Thyroid gland (tissue), 4 donors: ENCODE data around the gene TTC1. TPM values are rescaled to one million over a fixed set of nuclear protein-coding genes. Genes with fewer than 3 reads are reported as not detected.

ENCODE experiments used
- DNase-seq, 2 donors: peaks; one replicate each; pipeline ENCODE4 v3.0.0-alpha.2; 2019
- H3K27ac ChIP-seq, 3 donors: fragments of 200-600 bp; sonication (generic); 1 replicate in 2 of 3; 2 replicates in 1 of 3; pipeline ENCODE4 v1.5.1; 2016 to 2019; ENCODE audit warnings: mild to moderate bottlenecking in 1 of 3, moderate library complexity in 1 of 3
- H3K27me3 ChIP-seq: fragments of 200-600 bp; sonication (generic); one replicate; pipeline ENCODE4 v1.5.1; 2019
- H3K36me3 ChIP-seq, 2 donors: fragments of 200-600 bp; sonication (generic); one replicate each; pipeline ENCODE4 v1.5.1; 2016 to 2019
- H3K4me1 ChIP-seq, 2 donors: fragments of 200-600 bp; sonication (generic); one replicate each; pipeline ENCODE4 v1.5.1; 2017 to 2019
- H3K4me3 ChIP-seq, 3 donors: fragments of 200-600 bp; sonication (generic); replicated peaks in 1 of 3; 1 replicate in 2 of 3; 2 replicates in 1 of 3; pipeline ENCODE4 v1.5.1; 2016; ENCODE audit warnings: mild to moderate bottlenecking in 1 of 3
- H3K9me3 ChIP-seq: fragments of 200-600 bp; sonication (generic); one replicate; pipeline ENCODE4 v1.5.1; 2017
- POLR2A ChIP-seq, 2 donors: fragments of 450-650 bp; IDR thresholded peaks; one replicate each; pipeline ENCODE4 v1.6.1; 2017; ENCODE audit warnings: antibody characterized with exemption in 2 of 2, mild to moderate bottlenecking in 2 of 2, moderate library complexity in 1 of 2
- whole genome bisulfite sequencing, 2 donors: methylation state at CpG; one replicate each; pipeline ENCODE4 v1.1.5; 2017; 5-methylcytosine and 5-hydroxymethylcytosine counted together
- intact Hi-C: fragments of 100-400 bp; cut with DNase I; formaldehyde crosslinking; loops from one replicate; pipeline ENCODE4 v1.15.1; 2023
- total RNA-seq, 4 donors: library from RNA; depleted of rRNA; stranded (reverse); fragments of >200 nt; gene quantifications; one replicate each; pipeline ENCODE4 v1.2.3, GENCODE V29; 2016
- TF ChIP-seq, protein P1 (sequence below), 6 experiments: fragments of 200-600 bp in 3 of 6; fragments of 450-650 bp in 3 of 6; sonication (generic) in 3 of 6; IDR thresholded peaks; one replicate each; pipeline ENCODE4 v1.5.1; 2016 to 2019; ENCODE audit warnings: antibody characterized with exemption in 6 of 6, mild to moderate bottlenecking in 2 of 6, inconsistent platforms in 1 of 6, moderate library complexity in 1 of 6

The TTC1 gene
- total RNA-seq, 4 donors from 2014 or later = 22.3 to 47.1 (median 36.5) TPM

DNA sequence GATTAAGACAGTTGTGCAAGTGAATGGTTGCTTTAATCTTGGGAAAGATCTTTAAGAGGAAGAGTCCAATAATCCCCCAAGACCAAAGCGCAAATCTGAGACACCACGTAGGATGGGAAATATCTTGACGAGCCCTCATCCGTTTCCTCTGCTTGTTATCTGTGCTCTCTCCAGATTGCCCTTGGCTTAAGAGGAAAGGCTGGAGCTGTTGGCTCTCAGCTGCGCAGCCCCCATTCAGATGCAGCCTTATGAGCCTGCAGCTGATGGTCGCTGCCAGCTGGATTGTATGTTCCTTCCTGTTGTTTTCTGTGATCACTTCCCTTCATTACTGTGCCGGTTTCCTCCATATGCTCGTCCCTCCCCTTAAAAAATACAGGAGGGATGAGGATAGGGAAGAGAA lies 62.6 kb downstream of the TTC1 start:
- H3K4me1 ChIP-seq = peaks cover 0 to 5% of the 10 kb centered on the region in 2 donors
- no peak overlapping the region for H3K27ac ChIP-seq
- WGBS, 2 donors = 48 to 58% methylated on average over 8 of the region's 8 CpGs
- no peak for DNase-seq
- no peaks in the 10 kb centered on the region for H3K9me3 ChIP-seq
- peaks cover 0 to under 1% of the 10 kb centered on the region in 2 donors for H3K36me3 ChIP-seq
- intact Hi-C loops = no loop called here
- H3K27me3 ChIP-seq = no peaks in the 10 kb centered on the region
- H3K4me3 ChIP-seq = no peak overlapping the region
- no peak for TF ChIP-seq POLR2A (IDR thresholded peaks at IDR 0.05)
- TF ChIP-seq, protein P1, sequence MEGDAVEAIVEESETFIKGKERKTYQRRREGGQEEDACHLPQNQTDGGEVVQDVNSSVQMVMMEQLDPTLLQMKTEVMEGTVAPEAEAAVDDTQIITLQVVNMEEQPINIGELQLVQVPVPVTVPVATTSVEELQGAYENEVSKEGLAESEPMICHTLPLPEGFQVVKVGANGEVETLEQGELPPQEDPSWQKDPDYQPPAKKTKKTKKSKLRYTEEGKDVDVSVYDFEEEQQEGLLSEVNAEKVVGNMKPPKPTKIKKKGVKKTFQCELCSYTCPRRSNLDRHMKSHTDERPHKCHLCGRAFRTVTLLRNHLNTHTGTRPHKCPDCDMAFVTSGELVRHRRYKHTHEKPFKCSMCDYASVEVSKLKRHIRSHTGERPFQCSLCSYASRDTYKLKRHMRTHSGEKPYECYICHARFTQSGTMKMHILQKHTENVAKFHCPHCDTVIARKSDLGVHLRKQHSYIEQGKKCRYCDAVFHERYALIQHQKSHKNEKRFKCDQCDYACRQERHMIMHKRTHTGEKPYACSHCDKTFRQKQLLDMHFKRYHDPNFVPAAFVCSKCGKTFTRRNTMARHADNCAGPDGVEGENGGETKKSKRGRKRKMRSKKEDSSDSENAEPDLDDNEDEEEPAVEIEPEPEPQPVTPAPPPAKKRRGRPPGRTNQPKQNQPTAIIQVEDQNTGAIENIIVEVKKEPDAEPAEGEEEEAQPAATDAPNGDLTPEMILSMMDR (IDR thresholded peaks at IDR 0.05) = no peak

DNA sequence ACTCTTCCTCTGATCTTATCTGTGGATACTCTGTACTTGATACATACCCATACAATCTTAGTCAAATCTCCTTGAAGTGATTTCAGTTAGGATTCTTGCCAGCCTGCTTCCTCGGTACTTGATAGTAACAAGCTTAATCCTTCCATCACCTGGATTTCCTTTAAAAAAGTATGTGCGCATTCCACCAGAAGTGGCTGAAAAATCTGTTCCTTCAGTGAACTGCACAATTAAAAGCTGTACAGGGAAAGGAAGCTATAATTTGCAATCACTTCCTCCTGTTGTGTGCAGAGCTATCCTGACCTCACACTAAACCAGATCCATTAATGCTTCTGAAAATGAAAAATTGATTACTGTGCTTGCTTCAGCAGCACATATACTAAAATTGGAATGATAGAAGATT lies 63.0 kb downstream of the TTC1 start:
- WGBS, 2 donors = 78 to 79% methylated on average over 2 of the region's 2 CpGs
- no peak for TF ChIP-seq POLR2A (IDR thresholded peaks at IDR 0.05)
- TF ChIP-seq, protein P1 (IDR thresholded peaks at IDR 0.05) = no peak
- no peaks in the 10 kb centered on the region for H3K9me3 ChIP-seq
- no peak for DNase-seq
- no peak overlapping the region for H3K27ac ChIP-seq
- H3K4me1 ChIP-seq = peaks cover 0 to 5% of the 10 kb centered on the region in 2 donors
- no peaks in the 10 kb centered on the region for H3K36me3 ChIP-seq
- intact Hi-C loops = no loop called here
- H3K27me3 ChIP-seq = no peaks in the 10 kb centered on the region
- no peak overlapping the region for H3K4me3 ChIP-seq

DNA sequence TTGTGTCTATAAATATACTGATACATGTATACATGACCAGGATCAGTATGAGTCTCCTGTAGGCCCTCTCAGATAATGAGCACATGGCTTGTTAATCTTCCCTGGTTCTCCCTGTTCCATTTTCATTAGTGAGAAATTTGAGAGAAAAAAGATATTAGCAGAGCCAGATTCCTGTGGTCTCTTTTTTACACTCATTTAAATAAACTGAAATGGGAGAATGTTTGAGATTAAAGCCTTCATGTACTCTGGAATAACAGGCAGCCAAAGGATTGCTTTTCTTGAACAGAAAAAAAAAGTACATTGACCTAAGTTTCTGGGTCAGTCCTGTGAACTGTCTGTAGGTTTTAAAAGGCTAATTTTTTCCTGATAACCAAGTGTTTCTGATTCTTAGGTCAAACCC lies 66.1 kb downstream of the TTC1 start:
- no peaks in the 10 kb centered on the region for H3K36me3 ChIP-seq
- intact Hi-C loops = no loop called here
- no peak overlapping the region for H3K27ac ChIP-seq
- H3K27me3 ChIP-seq = no peaks in the 10 kb centered on the region
- H3K4me1 ChIP-seq = peaks cover 0 to 5% of the 10 kb centered on the region in 2 donors
- no peaks in the 10 kb centered on the region for H3K9me3 ChIP-seq
- DNase-seq = no peak
- H3K4me3 ChIP-seq = no peak overlapping the region
- no peak for TF ChIP-seq POLR2A (IDR thresholded peaks at IDR 0.05)
- TF ChIP-seq, protein P1 (IDR thresholded peaks at IDR 0.05) = no peak

DNA sequence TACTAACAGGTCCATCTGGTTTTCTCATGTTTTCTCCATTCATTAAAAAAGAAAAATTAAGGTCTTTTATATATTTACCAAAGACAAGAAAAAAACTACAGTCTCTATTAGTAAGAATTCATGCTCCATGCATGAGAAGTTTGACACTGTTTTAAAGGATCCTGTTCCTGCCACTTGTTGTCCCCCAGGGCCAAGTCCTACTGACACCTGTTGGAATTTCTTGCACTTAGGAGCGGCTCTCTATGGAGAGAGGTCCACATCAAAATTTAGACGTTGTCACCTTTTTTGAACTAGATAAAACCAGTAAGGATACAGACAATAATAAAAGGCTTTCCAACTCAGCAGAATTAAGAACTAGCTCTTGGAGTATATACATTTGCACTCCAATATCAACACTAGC lies 68.1 kb downstream of the TTC1 start:
- H3K27ac ChIP-seq = no peak overlapping the region
- TF ChIP-seq POLR2A (IDR thresholded peaks at IDR 0.05) = no peak
- TF ChIP-seq, protein P1 (IDR thresholded peaks at IDR 0.05) = no peak
- H3K4me1 ChIP-seq = peaks cover 0 to 5% of the 10 kb centered on the region in 2 donors
- DNase-seq = no peak
- H3K4me3 ChIP-seq = no peak overlapping the region
- H3K9me3 ChIP-seq = no peaks in the 10 kb centered on the region
- 78 to 79% methylated on average over 2 of the region's 2 CpGs for WGBS, 2 donors
- no peaks in the 10 kb centered on the region for H3K27me3 ChIP-seq
- H3K36me3 ChIP-seq = no peaks in the 10 kb centered on the region
- intact Hi-C loops = no loop called here

DNA sequence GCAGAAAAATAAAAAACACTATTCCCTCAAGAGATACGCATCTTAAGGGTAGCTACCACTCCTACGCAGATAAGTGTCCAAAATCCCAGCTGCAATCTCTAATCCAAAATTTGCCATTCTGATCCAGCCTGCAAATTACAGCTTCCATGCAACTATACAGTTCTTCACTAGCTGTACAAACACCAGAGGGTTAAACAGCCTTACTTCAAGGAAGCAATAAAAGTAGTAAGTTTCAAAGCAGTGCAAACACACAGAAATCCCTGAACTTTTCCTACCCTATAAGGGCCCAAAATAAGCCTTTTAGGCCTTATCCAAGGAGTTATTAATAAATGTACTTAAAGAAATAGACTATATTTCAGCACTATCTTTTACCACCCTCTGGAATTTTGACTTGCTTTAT lies 70.8 kb downstream of the TTC1 start:
- WGBS, 2 donors = 94 to 100% methylated on average over 2 of the region's 2 CpGs
- Histone ChIP-seq H3K27me3 (no peaks in the 10 kb centered on the region), H3K4me3 (no peak overlapping the region), H3K27ac (no peak overlapping the region), H3K9me3 (no peaks in the 10 kb centered on the region), H3K36me3 (no peaks in the 10 kb centered on the region), H3K4me1 (peaks cover 0 to 5% of the 10 kb centered on the region in 2 donors)
- TF ChIP-seq POLR2A (IDR thresholded peaks at IDR 0.05) = no peak
- TF ChIP-seq, protein P1 (IDR thresholded peaks at IDR 0.05) = no peak
- intact Hi-C loops = no loop called here
- DNase-seq = no peak
